Psoas muscle (tissue), 8 donors: ENCODE results near the gene A4GALT. TPM values are rescaled to one million over a fixed set of nuclear protein-coding genes. Genes with fewer than 3 reads are reported as not detected.
A peak's percentile ranks its signal among the peaks of the same experiment; 100 is the strongest.

Source experiments
- ATAC-seq, 4 donors: fragments of 200-7000 bp; cut with Tn5 transposase; one replicate each; pipeline ENCODE4 v1.9.1; 2020; ENCODE audit warnings: moderate library complexity in 3 of 4, mild to moderate bottlenecking in 2 of 4
- DNase-seq, 2 donors: peaks; one replicate each; pipeline ENCODE4 v3.0.0-alpha.2; 2020
- H3K27ac ChIP-seq: fragments of 200-600 bp; one replicate; pipeline ENCODE4 v1.8.0; 2022
- H3K27me3 ChIP-seq, 3 donors: fragments of 200-600 bp in 1 of 3; one replicate each; pipeline versions ENCODE4 v1.6.1 to v1.8.0; 2013 to 2022; ENCODE audit warnings: low read length in 2 of 3, mild to moderate bottlenecking in 2 of 3, moderate library complexity in 1 of 3; ENCODE audit not compliant: insufficient read depth in 3 of 3
- H3K36me3 ChIP-seq, 2 donors: fragments of 200-600 bp in 1 of 2; one replicate each; pipeline versions ENCODE4 v1.6.1 to v1.8.0; 2013 to 2022; ENCODE audit warnings: low read depth in 1 of 2, mild to moderate bottlenecking in 1 of 2, moderate library complexity in 1 of 2; ENCODE audit not compliant: insufficient read depth in 1 of 2
- H3K4me1 ChIP-seq: fragments of 200-600 bp; one replicate; pipeline ENCODE4 v1.8.0; 2022
- H3K4me3 ChIP-seq: fragments of 200-600 bp; one replicate; pipeline ENCODE4 v1.8.0; 2022; ENCODE audit warnings: mild to moderate bottlenecking
- H3K9me3 ChIP-seq: fragments of 200-600 bp; one replicate; pipeline ENCODE4 v1.8.0; 2022
- CTCF ChIP-seq: fragments of 200-600 bp; IDR thresholded peaks from one replicate; pipeline ENCODE4 v1.8.0; 2022; ENCODE audit warnings: antibody characterized with exemption
- WGBS, 3 donors: extraction: QIAGEN DNeasy Blood & Tissue Kit; methylation state at CpG; one replicate each; pipeline versions ENCODE4 v1.1.6 to v1.1.7; 2013; 5-methylcytosine and 5-hydroxymethylcytosine counted together
- intact Hi-C, 2 donors: fragments of 100-400 bp; cut with DNase I; formaldehyde crosslinking; loops; one replicate each; pipeline versions ENCODE4 v1.11.0 to v1.14.2; 2022
- polyA plus RNA-seq, 3 donors: library from polyadenylated mRNA; stranded (reverse); fragments of 200-250 nt; gene quantifications; one replicate each; pipeline ENCODE4 v1.2.3, GENCODE V29; 2013
- total RNA-seq, 4 donors: library from RNA; stranded (reverse); fragmentation: NEBNext Ultra II Directional in 2 of 4; extraction: Animal tissue kit (Norgen Biotek cat#: 25700) in 2 of 4; gene quantifications; one replicate each; pipeline versions ENCODE4 v1.2.1 to v1.2.4, GENCODE V29; 2021 to 2023
- donor health status: healthy with polysubstance abuse.
- donor health status: DM: no; HTN: no; CAD: no; lungs with moderate emphysema.
- donor health status: Bipolar disorder and iron deficiency.
- donor health status: healthy.
- donor health status: DM: yes; HTN: yes; CAD: no.
- donor health status: DM: no; HTN: no; CAD: no.
- donor health status: DM: no; HTN: no; CAD: no.
- donor health status: DM: yes; HTN: yes; CAD: no.

Gene A4GALT
- total and polyA plus RNA-seq, 7 donors: 6.5 to 28.8 (median 15.2) TPM

DNA sequence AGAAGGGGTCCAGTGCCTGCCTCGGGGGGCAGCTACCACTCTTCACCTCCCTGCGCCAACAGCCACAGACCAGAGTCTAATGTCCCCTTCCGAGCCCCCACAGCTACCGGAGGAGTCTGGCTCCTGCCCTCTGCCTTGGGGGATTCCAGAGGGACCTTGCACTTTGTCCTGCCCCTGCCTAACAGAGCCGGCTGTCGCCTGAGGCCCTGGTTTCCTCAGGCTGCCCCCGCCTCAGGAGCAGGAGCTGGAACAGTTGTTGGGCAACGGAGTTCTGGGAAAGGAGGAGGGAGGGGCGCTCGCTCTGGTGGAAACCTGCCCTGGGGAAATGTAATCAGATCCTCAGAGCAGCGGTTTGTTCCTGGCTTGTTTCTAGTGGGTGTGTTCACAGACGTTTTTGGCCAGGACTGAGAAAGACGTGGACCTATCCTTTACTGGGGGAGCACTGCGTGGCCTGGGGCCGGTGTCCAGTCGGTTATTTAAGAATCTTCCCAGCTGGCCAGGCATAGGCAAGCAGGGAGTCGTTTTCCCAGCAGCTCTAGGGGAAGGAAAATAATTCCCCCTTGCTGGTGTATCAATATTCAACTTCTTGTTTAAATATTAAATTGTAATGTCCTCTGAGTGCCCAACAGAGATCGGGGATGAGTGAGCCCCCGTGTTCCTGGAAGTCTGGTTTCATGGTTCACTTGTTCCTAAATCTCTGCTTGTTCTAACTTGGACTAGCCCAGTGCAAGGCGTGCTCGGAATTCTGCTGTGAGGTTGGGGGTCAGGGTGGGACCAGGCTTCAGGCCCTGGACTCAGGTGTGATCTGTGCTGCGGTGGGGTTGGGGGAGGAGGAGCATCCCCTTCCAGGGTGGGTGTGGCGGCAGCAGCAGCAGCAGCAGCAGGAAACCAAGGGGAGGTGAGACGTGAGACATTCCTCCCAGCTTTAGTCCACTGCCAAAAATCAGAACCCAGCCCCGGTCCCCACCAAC lies 32.1 kb downstream of the A4GALT start:
- ATAC-seq: peak; percentile 82 to 91 (median 86)
- intact Hi-C loops: loop anchor here in 1 of 2 donors (5.0 kb wide), 1 partner anchor 71 kb away; no protein-coding TSS in a partner anchor
- no peaks in the 10 kb centered on the region for H3K36me3 ChIP-seq
- no peak for TF ChIP-seq CTCF
- no peaks in the 10 kb centered on the region for H3K27me3 ChIP-seq
- peak overlapping the region; percentile 90 for H3K27ac ChIP-seq
- H3K4me3 ChIP-seq: peak overlapping the region; percentile 32
- peaks cover 62% of the 10 kb centered on the region for H3K4me1 ChIP-seq
- peak; percentile 92 to 96 for DNase-seq
- H3K9me3 ChIP-seq: no peaks in the 10 kb centered on the region
- 11 to 19% (median 13%) methylated on average over 24 to 25 of the region's 25 CpGs for WGBS, 3 donors

DNA sequence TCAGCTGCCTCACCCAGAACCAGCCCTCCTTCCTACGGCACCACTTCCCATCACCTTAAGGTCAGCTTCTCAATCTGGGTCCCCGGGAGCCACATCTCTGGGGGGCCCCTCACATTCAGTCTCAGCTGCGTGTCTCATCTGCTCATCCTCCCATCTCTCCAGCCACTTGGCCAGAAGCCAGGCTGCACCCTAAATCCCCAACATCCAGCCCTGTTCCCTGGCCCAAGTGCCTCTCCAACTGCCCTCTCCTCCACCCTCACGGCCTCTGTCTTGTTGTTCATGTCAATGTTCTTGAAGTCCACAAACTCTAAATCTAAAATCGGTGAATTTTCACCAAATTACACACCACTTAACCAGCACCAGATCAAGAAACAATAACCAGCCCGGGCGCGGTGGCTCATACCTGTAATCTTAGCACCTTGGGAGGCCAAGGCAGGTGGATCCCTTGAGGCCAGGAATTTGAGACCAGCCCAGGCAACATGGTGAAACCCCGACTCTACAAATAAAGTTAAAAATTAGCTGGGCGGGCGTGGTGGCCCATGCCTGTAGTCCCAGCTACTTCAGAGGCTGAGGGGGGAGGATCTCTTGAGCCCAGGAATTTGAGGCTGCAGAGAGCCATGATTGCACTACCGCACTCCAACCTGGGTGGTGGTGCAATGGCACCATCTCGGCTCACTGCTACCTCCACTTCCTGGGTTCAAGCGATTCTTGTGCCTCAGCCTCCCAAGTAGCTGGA lies 33.7 kb downstream of the A4GALT start:
- TF ChIP-seq CTCF: no peak
- 71 to 73% (median 71%) methylated on average over 14 of the region's 14 CpGs for WGBS, 3 donors
- Histone ChIP-seq H3K27me3 (no peaks in the 10 kb centered on the region), H3K27ac (peak overlapping the region; percentile 90), H3K4me3 (no peak overlapping the region), H3K9me3 (no peaks in the 10 kb centered on the region), H3K36me3 (no peaks in the 10 kb centered on the region), H3K4me1 (peaks cover 77% of the 10 kb centered on the region)
- ATAC-seq (no peak), DNase-seq (no peak)
- intact Hi-C loops: loop anchor here in 1 of 2 donors (5.0 kb wide), 1 partner anchor 70 kb away; no protein-coding TSS in a partner anchor

DNA sequence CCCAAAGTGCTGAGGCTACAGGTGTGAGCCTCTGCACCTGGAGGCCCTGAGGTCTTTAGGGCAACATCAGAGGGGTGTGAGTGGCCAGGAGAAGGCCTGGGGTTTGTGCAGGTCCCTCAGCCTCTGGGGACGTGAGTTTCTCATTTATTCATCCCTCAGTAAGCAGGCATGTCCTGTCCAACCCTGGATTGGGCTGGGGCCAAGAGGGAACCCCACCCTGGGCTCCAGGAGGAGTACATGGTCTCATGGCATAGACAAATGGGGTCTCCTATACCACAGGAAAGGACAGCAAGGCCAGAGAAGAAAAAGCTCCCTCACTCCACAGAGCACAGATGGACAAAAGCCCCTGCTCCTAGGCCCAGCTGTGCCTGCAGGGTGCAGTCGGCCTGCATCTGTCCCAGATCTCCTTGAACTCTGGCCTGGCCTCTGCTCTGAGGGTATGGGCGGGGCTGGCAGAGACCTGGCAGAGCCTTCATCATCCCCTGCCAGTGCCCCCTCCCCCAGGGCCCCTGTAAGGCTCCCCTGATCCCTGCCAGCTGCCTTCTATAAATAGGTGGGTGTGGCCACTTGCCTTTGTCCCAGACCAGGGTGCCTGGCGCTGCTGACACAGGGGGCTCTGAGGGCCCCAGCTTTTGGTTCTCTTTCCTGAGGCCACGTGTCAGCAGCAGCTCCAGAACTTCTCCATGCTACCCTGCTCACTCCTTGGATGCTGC lies 34.6 kb downstream of the A4GALT start:
- intact Hi-C loops: loop anchor here in 1 of 2 donors (5.0 kb wide), 1 partner anchor 69 kb away; no protein-coding TSS in a partner anchor
- ATAC-seq (peak; percentile 32 to 68 (median 62)), DNase-seq (peak; percentile 72 to 91)
- Histone ChIP-seq H3K4me1 (peaks cover 73% of the 10 kb centered on the region), H3K27ac (peak overlapping the region; percentile 90), H3K4me3 (no peak overlapping the region), H3K36me3 (no peaks in the 10 kb centered on the region), H3K9me3 (no peaks in the 10 kb centered on the region), H3K27me3 (no peaks in the 10 kb centered on the region)
- no peak for TF ChIP-seq CTCF
- 16 to 20% (median 18%) methylated on average over 4 to 5 of the region's 5 CpGs for WGBS, 3 donors

- no peaks in the 10 kb centered on the region for H3K27me3 ChIP-seq
- H3K27ac ChIP-seq: peak overlapping the region; percentile 90
- WGBS, 3 donors: 63 to 79% (median 64%) methylated on average over 11 of the region's 11 CpGs
- peak in 1 of 2 donors; percentile 73 for DNase-seq
- no peak overlapping the region for H3K4me3 ChIP-seq
- intact Hi-C loops: loop anchor here in 1 of 2 donors (5.0 kb wide), 1 partner anchor 67 kb away; no protein-coding TSS in a partner anchor
- no peak for ATAC-seq
- H3K4me1 ChIP-seq: peaks cover 74% of the 10 kb centered on the region
- H3K36me3 ChIP-seq: no peaks in the 10 kb centered on the region
- TF ChIP-seq CTCF: no peak
- H3K9me3 ChIP-seq: no peaks in the 10 kb centered on the region
These were observed 36.0 kb downstream of the A4GALT start for GRCh38 chr22:42684462-42685195.
